ENCODE measurements around the gene GAPVD1.

The GAPVD1 gene

DNA sequence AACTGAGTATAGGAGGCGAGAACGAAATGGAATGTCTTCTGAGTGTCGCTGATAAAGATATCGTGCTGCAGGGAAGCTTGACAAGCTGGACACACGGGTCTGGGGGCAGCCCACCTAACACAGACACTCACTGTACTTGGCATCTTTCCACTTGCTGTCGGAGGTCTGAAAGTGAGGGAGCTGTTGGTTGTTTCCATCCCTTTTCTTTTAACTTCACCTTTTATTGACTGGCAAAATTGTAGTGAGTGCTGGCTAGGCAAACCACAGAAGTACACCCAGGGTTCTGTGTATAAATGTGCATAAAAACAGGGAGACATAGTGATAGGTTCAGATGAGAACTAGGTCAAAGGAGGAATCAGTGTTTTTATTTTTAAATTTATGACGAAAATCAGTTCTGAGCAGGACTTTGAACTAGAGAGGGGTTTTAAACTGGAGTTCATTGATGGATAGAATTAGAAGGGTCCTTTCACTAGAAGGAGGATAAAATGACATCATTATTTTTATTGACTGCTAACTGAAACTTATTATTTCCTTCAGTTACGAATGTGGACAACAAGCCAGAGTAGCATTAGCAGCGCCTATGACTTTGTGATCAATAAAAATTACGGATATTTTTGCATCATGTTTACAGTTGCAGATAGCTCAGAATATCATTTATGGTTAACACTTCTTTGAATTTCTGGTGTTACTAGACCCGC lies 817 bp downstream of the GAPVD1 start:
- TF ChIP-seq, protein P1, sequence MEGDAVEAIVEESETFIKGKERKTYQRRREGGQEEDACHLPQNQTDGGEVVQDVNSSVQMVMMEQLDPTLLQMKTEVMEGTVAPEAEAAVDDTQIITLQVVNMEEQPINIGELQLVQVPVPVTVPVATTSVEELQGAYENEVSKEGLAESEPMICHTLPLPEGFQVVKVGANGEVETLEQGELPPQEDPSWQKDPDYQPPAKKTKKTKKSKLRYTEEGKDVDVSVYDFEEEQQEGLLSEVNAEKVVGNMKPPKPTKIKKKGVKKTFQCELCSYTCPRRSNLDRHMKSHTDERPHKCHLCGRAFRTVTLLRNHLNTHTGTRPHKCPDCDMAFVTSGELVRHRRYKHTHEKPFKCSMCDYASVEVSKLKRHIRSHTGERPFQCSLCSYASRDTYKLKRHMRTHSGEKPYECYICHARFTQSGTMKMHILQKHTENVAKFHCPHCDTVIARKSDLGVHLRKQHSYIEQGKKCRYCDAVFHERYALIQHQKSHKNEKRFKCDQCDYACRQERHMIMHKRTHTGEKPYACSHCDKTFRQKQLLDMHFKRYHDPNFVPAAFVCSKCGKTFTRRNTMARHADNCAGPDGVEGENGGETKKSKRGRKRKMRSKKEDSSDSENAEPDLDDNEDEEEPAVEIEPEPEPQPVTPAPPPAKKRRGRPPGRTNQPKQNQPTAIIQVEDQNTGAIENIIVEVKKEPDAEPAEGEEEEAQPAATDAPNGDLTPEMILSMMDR (IDR thresholded peaks at IDR 0.05) = no peak

DNA sequence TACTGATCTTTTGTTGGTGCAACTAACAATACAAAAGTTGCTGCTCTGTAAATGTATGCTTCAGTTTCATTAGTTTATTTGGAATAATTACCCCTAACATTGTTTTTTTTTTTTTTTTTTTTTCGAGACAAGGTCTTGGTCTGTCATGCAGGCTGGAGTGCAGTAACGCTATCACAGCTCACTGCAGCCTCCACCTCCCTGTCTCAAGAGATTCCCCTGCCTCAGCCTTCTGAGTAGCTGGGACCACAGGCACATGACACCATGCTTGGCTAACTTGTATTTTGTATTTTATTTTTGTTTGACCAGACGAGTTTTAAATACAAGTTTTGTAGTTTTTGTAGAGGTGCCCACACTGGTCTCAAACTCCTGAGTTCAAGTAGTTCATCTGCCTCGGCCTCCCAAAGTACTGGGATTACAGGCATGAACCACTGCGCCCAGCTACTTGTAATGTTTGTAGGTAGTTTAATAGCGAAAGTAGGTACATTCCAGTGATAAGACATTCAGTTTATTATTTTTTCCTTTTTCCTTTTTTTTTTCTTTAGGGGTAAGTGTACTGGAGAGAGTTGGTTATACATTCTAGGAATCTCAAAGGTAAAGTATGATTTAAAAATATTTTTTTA lies 6.9 kb downstream of the GAPVD1 start:
- TF ChIP-seq, protein P1 (IDR thresholded peaks at IDR 0.05) = no peak

DNA sequence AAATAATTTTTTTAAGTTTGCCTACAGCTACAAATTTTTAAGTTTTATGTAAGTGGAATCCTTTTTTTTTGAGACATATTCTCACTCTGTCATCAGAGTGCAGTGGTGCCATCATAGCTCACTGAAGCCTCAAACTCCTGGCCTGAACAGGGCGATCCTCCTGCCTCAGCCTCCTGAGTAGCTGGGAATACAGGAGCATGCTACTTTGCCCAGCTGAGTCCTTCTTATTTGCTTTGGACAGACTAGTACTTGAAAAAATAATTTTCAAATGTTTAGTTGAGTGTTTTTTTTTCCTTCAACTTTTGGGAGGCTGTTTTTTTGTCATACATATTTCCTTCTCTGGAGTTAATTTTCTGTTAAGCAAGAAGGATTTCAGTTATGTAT lies 7.4 kb downstream of the GAPVD1 start:
- TF ChIP-seq, protein P1 (IDR thresholded peaks at IDR 0.05) = no peak

DNA sequence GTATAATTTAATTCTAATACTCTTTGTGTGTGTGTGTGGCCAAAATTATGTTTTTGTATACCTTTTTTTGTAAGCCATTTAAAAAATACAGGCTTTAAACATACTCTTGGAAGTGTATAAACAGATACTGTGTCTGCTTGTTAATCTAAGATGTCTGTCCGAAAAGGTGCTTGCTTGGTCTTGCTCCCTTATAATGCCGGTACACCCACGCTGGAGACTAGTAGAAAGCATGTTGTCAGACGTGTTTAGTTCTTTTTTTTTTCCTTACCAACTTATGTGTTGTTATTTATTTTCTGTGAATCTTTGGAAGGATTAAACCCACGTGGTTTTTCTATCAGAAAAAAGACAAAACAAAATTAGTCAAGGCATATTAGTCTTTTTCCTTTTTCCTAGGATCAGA lies 9.5 kb downstream of the GAPVD1 start:
- TF ChIP-seq, protein P1 (IDR thresholded peaks at IDR 0.05) = no peak

DNA sequence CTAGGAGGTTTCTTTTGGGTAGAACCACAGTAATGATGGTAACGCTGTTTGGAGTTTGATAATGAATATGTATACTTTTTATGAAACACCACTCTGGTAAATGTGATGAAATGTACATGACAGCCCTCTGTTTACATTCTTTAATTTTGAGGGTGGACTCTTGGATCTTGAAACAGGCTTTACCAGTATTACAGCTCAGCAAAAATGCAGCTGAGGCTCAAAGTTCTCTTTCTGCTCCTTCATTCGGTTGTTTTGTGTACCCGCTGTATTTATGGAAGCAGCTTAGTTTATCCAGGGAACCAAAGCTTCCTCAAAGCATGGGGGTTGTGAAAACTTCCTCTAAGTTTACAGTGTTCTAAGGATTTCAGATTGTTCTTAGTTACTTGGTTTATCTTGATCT lies 11.1 kb downstream of the GAPVD1 start:
- TF ChIP-seq, protein P1 (IDR thresholded peaks at IDR 0.05) = no peak

DNA sequence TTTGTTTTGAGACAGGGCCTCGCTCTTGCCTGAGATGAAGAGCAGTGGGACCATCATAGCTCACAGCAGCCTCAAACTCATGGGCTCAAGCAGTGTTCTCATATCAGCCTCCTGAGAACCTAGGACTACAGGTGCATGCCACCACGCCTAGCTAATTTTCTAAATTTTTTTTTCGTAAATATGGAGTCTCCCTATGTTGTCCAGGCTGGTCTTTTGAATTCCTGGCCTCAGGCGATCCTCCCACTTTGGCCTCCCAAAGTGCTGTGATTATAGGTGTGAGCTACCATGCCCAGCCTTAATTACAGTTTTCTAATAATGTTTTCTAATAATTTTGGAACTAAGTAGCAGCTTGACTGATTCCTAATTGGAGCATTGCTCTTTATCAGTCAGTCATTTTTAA lies 15.1 kb downstream of the GAPVD1 start:
- TF ChIP-seq, protein P1 (IDR thresholded peaks at IDR 0.05) = no peak

DNA sequence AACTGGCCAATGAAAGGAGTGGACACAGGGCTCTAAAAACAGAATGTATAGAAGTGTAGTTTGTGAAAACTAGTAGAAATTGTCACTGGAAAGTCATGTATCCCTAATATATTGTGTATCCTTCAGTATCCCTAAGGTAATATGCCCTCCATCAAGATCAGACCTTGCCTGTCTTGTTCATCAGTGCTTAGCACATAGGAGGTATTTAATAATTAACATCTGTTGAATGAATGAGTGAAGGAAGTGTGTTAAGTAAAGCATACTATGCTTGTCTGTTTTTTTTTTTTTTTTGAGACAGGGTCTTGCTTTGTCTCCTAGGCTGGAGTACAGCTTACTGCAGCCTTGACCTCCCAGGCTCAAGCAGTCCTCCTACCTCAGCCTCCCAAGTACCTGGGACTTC lies 15.8 kb downstream of the GAPVD1 start:
- TF ChIP-seq, protein P1 (IDR thresholded peaks at IDR 0.05) = no peak

Data from LNCAP (cell line).